AG04450 (cell line): ENCODE measurements around the gene SNED1. TPM values are rescaled to one million over a fixed set of nuclear protein-coding genes. Genes with fewer than 3 reads are reported as not detected.

Source experiments
- CTCF ChIA-PET: fragments of 300-600, 350-600 bp; formaldehyde crosslinking; extraction: SDS; loops from one replicate; lab custom pipeline; 2022; ENCODE audit warnings: antibody characterized with exemption, inconsistent platforms; lab: Charles Lee
- POLR2A ChIA-PET: fragments of 350-600 bp; formaldehyde crosslinking; extraction: SDS; loops from one replicate; lab custom pipeline; 2021; ENCODE audit warnings: antibody characterized with exemption, inconsistent platforms; lab: Yijun Ruan, JAX
- DNase-seq: peaks from one replicate; pipeline ENCODE4 v3.0.0-alpha.2; 2011; ENCODE audit warnings: low read depth, low spot score
- H3K27ac ChIP-seq: one replicate; pipeline ENCODE4 v1.5.1; 2012; ENCODE audit warnings: low read depth, low read length, control low read depth
- H3K27me3 ChIP-seq: one replicate; pipeline ENCODE4 v1.6.0; 2012; ENCODE audit warnings: low read length; ENCODE audit not compliant: control insufficient read depth, insufficient read depth
- H3K4me3 ChIP-seq: 2 replicates; pipeline ENCODE4 v1.5.1; 2011; ENCODE audit warnings: mild to moderate bottlenecking, low read depth, low read length, control low read depth
- H3K9me3 ChIP-seq: 2 replicates; pipeline ENCODE4 v1.5.1; 2012; ENCODE audit warnings: low read length; ENCODE audit not compliant: control insufficient read depth, insufficient read depth
- CTCF ChIP-seq: IDR thresholded peaks from 2 replicates; pipeline ENCODE4 v1.5.1; 2011; ENCODE audit warnings: low read depth, low read length, control low read depth, inconsistent platforms
- polyA plus RNA-seq: library from polyadenylated mRNA; depleted of rRNA; stranded (reverse); fragments of >200 nt; gene quantifications from 2 replicates; pipeline ENCODE4 v1.2.3, GENCODE V29; 2011

The SNED1 gene
- polyA plus RNA-seq, 1 experiment, result 1.6 TPM

DNA sequence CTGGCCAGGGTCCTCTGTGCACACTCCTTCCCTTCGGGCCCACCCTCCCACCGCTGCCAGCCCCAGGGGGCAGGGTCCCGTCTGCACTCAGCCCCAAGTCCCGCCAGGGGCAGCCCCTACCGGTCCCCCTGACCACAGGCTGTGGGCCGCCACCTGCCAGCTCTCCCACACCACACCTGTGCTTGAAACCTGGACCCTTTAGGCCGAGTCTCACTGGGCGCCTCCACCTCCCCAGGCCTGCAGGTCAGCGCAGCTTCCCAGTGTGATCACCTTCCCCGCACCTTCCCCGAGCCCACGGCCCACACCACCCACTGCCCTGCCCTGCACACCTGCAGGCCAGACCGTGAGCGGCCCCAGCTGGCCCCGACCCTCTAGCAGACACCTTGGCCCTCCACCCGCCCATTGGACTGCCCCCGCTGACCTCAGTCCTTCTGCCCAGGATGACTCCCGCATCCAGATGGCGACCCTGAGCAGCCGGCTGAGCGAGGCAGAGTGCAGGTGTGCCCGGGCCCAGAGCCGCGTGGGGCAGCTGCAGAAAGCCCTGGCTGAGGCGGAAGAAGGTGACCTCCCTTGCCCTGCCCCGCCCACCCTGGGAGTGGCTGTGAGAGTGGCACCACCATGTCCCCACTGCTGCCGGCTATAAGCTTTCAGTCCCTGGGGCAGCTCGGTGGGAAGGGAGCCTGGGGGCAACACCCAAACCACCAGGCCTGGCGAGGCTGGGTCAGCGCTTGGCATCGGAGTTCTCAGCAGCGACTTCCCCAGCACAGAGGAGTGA is 31.3 kb upstream of the SNED1 start:
- no peak for TF ChIP-seq CTCF
- ChIA-PET POLR2A (interaction anchor here (0.6 kb wide), 1 partner anchor 355 kb away, joined by 3 read pairs; no protein-coding TSS in a partner anchor), CTCF (no interaction called here)
- Histone ChIP-seq H3K4me3 (no peak overlapping the region), H3K27ac (no peak overlapping the region), H3K27me3 (peaks cover 17% of the 10 kb centered on the region), H3K9me3 (peaks cover 8% of the 10 kb centered on the region)
- DNase-seq, result no peak

DNA sequence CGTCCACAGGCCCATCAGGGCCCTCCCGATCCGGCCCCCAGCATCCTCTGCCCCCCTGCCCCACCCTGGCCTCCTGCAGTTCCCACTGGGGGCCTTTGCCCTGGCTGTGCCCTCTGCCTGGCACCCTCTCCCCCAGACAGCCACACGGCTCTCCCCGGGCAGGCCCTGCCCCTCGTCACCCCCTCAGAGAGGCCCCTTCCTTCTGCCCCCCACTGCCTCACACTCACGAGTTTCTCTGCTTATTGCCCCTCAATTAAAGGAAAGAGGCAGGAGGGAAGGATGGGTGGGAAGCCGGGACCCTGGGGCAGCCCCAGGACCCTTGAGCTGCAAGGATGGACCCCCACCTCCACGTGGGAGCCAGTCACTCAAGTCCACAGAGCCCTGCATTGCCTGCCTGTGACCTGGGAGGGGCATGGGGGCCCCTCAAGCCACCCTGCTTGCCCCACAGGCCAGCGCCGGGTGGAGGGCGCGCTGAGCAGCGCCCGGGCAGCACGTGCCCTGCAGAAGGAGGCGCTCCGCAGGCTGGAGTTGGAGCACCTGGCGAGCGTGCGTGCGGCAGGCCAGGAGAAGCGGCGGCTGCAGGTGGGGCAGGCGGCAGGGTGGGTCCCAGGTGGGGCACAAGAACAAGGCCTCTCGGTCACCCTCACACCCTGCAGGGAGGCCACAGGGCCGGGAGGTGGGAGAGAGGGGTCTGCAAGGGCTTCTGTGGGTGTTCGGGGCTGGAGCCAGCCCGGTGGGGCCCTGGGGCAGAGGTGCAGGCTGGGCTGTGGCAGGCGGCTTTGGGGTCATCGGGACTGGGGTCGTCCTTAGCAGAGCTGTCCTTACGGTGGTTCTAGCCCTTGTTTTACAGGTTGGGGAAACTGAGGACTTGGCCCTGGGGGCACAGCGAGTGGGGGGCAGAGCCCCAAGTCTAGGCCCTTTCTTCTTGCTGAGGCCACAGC is 30.5 kb upstream of the SNED1 start:
- Histone ChIP-seq H3K4me3 (no peak overlapping the region), H3K9me3 (peaks cover 11% of the 10 kb centered on the region), H3K27ac (no peak overlapping the region), H3K27me3 (peaks cover 23% of the 10 kb centered on the region)
- ChIA-PET POLR2A (interaction anchor here (0.6 kb wide), 1 partner anchor 354 kb away, joined by 3 read pairs; no protein-coding TSS in a partner anchor), CTCF (no interaction called here)
- TF ChIP-seq CTCF, result no peak
- no peak for DNase-seq

DNA sequence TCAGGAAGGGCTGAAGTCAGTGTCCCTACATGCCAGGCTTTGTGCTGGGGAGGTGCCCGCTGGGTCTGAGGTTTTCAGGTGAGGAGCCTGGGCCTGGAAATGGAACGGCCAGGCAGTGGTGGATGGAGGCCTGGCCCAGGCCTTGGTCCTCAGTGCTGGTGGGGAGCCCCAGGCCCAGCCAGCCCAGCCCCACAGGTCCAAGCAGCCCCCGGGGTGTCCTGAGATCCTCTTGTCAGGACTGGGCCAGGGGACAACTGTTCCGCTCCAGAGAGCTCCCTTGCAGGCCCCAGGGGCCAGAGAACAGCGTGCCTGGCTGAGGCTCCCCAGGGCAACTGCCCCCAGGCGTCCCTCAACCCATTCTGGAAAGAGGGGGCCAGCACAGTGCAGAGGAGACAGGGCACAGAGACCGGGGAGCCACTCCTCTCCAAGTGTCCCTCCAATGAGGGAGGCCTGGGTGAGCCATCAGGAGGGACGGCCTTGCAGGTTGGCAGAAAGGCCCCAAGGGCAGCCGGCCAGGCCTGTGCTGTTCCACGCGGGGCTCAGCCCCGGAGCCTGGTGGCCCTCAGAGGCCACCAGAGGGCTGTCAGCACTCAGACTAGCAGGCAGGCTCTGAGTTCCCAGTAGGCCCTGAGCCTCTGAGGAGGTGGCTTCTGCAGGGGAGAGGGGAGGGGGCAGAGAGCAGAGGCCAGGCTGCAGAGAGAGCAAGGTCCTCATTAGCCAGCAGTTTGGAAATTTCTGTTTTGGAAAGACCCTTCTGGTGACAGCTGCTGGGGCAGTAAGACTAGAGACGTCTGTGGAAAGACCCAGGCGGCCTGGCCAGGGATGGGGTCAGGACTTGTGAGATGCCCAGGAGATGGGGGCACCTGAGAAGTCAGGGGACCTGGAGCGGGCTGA is 29.4 kb upstream of the SNED1 start:
- no peak for TF ChIP-seq CTCF
- H3K27me3 ChIP-seq, result peaks cover 28% of the 10 kb centered on the region
- POLR2A ChIA-PET, result no interaction called here
- no peak for DNase-seq
- no peak overlapping the region for H3K27ac ChIP-seq
- CTCF ChIA-PET, result no interaction called here
- no peak overlapping the region for H3K4me3 ChIP-seq
- H3K9me3 ChIP-seq, result peaks cover 17% of the 10 kb centered on the region

DNA sequence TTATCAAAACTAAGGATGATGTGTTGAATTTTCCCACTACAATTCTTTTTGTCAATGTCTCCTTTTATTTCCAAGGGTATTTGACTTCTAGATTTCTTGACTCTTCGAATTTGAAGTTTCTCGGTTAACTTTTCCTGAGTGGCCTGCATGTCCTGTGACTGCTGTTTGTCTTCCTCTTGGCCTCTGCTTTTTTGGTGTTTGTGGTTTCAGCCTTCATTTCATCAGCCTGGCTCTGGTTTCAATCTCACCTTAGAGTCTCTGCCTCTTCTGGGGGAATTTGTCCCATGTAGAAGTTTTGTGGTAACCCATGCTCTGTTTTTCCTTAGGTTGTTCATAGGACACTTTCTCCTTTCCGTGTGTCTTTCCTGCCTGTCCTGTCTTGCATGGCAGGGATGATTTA is 28.3 kb upstream of the SNED1 start:
- Histone ChIP-seq H3K27me3 (peaks cover 28% of the 10 kb centered on the region), H3K9me3 (peaks cover 17% of the 10 kb centered on the region), H3K4me3 (no peak overlapping the region), H3K27ac (no peak overlapping the region)
- no peak for TF ChIP-seq CTCF
- no peak for DNase-seq
- ChIA-PET CTCF (no interaction called here), POLR2A (no interaction called here)
